RWPE2 (cell line): ENCODE measurements around the gene KRT17.
"Not testable (repeated sequence)": the region's sequence is repeated elsewhere in the genome, so short reads cannot be mapped to it uniquely, and the experiment has no call there.

Experiments used
- ATAC-seq: fragments of 200-7000 bp; cut with Tn5 transposase; 3 replicates; pipeline ENCODE4 v1.9.1; 2021; ENCODE audit warnings: low read depth
- DNase-seq: peaks from one replicate; pipeline ENCODE4 v3.0.0-alpha.2; 2020; ENCODE audit warnings: low spot score
- H3K27ac ChIP-seq: fragments of 450-650 bp; 2 replicates; pipeline ENCODE4 v1.5.1; 2017; ENCODE audit warnings: mild to moderate bottlenecking; ENCODE audit not compliant: poor library complexity, severe bottlenecking
- H3K27me3 ChIP-seq: fragments of 250-450 bp; sonication (Bioruptor Pico); 2 replicates; pipeline ENCODE4 v1.5.1; 2021; ENCODE audit warnings: mild to moderate bottlenecking, moderate library complexity; ENCODE audit not compliant: insufficient read depth, poor library complexity, severe bottlenecking
- H3K36me3 ChIP-seq: fragments of 250-450 bp; sonication (Bioruptor Pico); 2 replicates; pipeline ENCODE4 v1.5.1; 2020; ENCODE audit warnings: low read depth, mild to moderate bottlenecking, moderate library complexity
- H3K4me1 ChIP-seq: fragments of 250-450 bp; sonication (Bioruptor Pico); 2 replicates; pipeline ENCODE4 v1.5.1; 2021; ENCODE audit warnings: mild to moderate bottlenecking, moderate library complexity; ENCODE audit not compliant: insufficient read depth, poor library complexity, severe bottlenecking
- H3K4me3 ChIP-seq: fragments of 250-450 bp; sonication (Bioruptor Pico); 2 replicates; pipeline ENCODE4 v1.5.1; 2021; ENCODE audit warnings: mild to moderate bottlenecking, moderate library complexity; ENCODE audit not compliant: severe bottlenecking
- H3K9me3 ChIP-seq: fragments of 250-450 bp; sonication (Bioruptor Pico); 2 replicates; pipeline ENCODE4 v1.5.1; 2021; ENCODE audit warnings: mild to moderate bottlenecking, moderate library complexity; ENCODE audit not compliant: severe bottlenecking
- CTCF ChIP-seq: fragments of 450-650 bp; IDR thresholded peaks from one replicate; pipeline ENCODE4 v1.5.1; 2017; ENCODE audit warnings: mild to moderate bottlenecking, moderate library complexity; ENCODE audit not compliant: poor library complexity, severe bottlenecking

KRT17 gene

GRCh38 chr17:41586863-41587495, 37.4 kb downstream of the KRT17 start, which contains the start of gene KRT14:
KRT14 (minus strand) TSS chr17:41586895; CDS start chr17:41586834, 61 bp downstream.
- Histone ChIP-seq H3K4me1 (peaks cover 4% of the 10 kb centered on the region), H3K4me3 (peak within 1 kb of the TSS; percentile 45), H3K27ac (peak within 1 kb of the TSS; percentile 95), H3K9me3 (no peaks in the 10 kb centered on the region), H3K36me3 (peaks cover 41% of the 10 kb centered on the region), H3K27me3 (no peaks in the 10 kb centered on the region)
- DNase-seq = peak; percentile 91
- ATAC-seq = peak; percentile 59
- no peak for TF ChIP-seq CTCF

DNA sequence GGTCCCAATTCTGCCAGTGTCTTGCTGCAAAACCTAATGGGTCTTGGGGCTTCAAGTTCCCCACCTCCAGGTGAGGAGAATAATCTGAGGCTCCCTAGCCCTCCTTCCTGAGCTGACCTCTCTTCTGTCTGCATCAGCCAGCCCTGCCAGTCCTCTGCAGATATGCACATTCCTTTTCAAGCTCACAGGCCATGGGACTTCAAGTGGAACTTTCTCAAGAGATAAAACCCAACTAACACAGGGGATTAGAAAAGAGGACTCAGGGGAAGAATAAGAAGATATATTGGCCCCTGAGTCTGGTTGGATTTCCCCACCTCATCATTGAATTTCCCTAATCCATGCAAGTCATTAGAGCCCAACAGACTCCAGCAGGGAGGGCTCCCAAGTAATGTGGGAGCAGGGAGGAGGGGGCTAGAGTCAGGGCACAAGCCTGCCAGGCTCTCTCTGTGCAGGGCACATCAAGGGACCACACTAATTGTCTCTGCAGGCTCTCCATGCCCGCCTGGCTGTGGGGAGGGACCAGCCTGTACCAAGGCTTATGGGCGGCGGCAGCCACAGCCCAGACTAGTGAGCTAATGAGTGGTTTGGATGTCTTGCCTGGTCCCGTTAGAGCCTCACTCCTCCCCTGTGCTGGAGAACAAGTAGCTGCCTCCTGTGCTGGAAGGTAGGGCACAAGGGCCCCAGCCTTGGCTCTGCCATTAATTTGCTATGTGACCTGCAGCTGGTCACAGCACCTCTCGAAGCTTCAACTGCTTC, 38.9 kb downstream of the KRT17 start:
- DNase-seq = no peak
- Histone ChIP-seq H3K36me3 (peaks cover 46% of the 10 kb centered on the region), H3K4me3 (peak overlapping the region; percentile 45), H3K27me3 (no peaks in the 10 kb centered on the region), H3K4me1 (peaks cover 16% of the 10 kb centered on the region), H3K27ac (peak overlapping the region; percentile 95), H3K9me3 (no peaks in the 10 kb centered on the region)
- TF ChIP-seq CTCF = no peak
- no peak for ATAC-seq

GRCh38 chr17:41584331-41584927, 39.9 kb downstream of the KRT17 start:
- peak overlapping the region; percentile 45 for H3K4me3 ChIP-seq
- not testable (repeated sequence) for ATAC-seq, H3K9me3 ChIP-seq, H3K27me3 ChIP-seq, DNase-seq
- peaks cover 22% of the 10 kb centered on the region for H3K4me1 ChIP-seq
- H3K27ac ChIP-seq = peak overlapping the region; percentile 95
- peaks cover 46% of the 10 kb centered on the region for H3K36me3 ChIP-seq

DNA sequence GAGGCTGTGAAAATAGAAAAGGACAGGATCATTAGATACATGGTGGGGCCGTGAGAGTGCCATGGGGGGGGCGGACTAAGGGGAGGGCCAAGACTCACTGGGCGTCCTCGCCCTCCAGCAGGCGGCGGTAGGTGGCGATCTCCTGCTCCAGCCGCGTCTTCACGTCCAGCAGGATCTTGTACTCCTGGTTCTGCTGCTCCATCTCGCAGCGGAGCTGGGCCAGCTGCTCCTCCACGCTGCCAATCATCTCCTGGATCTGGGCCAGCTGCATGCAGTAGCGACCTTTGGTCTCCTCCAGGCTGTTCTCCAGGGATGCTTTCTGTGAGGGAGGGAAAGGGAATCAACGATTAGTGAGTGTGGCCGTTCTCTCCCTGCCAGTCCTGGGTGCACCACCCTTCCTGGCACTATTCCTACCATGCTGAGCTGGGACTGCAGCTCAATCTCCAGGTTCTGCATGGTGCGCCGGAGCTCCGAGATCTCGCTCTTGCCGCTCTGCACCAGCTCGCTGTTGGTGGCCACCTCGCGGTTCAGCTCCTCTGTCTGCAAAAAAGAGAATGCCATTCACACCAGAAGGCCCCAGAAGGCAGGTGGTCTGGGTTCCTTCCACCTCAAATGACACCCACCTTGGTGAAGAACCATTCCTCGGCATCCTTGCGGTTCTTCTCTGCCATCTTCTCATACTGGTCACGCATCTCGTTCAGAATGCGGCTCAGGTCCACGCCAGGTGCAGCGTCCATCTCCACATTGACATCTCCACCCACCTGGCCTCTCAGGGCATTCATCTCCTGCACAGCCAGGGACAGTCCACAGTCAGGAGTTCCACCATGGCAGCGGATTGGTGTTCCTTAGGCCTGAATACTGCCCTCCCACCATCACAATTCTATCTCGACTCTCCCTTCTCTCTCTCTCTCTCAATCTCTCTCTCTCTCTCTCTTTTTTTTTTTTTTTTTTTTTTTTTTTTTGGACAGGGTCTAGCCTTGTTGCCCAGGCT, 40.9 kb downstream of the KRT17 start:
- H3K4me1 ChIP-seq = peaks cover 22% of the 10 kb centered on the region
- DNase-seq = no peak
- TF ChIP-seq CTCF = no peak
- no peak for ATAC-seq
- no peaks in the 10 kb centered on the region for H3K9me3 ChIP-seq
- no peaks in the 10 kb centered on the region for H3K27me3 ChIP-seq
- peaks cover 46% of the 10 kb centered on the region for H3K36me3 ChIP-seq
- H3K4me3 ChIP-seq = no peak overlapping the region
- peak overlapping the region; percentile 95 for H3K27ac ChIP-seq

DNA sequence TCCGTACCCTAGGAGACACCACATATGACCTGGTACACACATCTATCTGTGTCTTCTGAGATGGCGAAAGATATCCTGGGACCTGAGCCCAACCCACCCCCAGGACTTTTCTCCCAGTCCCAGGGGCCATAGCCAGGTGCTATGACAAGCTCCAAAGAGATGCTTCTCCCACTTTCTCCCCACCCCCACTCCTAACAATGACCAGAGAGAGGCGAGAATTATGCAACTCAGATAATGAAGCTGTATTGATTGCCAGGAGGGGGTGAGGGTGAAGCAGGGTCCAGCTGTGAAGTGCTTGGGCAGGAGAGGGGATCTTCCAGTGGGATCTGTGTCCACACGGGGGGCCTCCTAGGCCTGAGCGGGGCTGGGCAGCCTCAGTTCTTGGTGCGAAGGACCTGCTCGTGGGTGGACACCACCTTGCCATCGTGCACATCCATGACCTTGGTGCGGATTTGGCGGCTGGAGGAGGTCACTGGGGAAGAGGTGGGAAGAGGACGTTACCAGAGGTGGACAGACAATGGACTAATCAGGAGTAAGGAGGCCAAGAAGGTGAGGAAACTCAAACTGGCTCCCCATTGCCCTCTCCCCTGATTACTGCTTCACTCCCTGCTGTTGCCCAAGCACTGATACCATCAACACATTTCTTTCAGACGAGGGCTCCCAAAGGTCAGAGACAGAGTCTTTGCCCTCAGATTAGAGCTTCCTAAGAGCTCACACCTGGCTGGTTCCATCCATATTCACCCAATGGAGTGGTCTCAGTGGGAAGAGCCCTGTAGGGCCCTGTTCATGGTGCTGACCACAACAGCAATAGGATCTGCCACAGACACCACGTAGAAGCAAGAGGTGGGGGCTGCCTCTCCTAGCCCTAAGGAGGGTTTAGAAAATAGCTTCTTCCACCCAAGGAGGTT, 42.1 kb downstream of the KRT17 start:
- not testable (repeated sequence) for H3K9me3 ChIP-seq, ATAC-seq
- peaks cover 19% of the 10 kb centered on the region for H3K4me1 ChIP-seq

More for the DNA sequence above, 42.1 kb downstream of the KRT17 start:
- Histone ChIP-seq H3K36me3 (peaks cover 46% of the 10 kb centered on the region), H3K27ac (peak overlapping the region; percentile 95)
- not testable (repeated sequence) for H3K27me3 ChIP-seq, H3K4me3 ChIP-seq, DNase-seq
